ACC112 (cell line): Measurements from ENCODE around the gene ALK.

Source experiments
- H2AFZ ChIP-seq: fragments of 200-600 bp; sonication (generic); one replicate; pipeline ENCODE4 v1.6.0; 2017; ENCODE audit warnings: antibody characterized with exemption, low read length; ENCODE audit not compliant: unreplicated experiment
- H3K27ac ChIP-seq: fragments of 200-600 bp; sonication (generic); 2 replicates; pipeline ENCODE4 v1.5.1; 2014; ENCODE audit warnings: low read depth, mild to moderate bottlenecking, antibody characterized with exemption, low read length, moderate library complexity
- H3K27me3 ChIP-seq: fragments of 200-600 bp; sonication (generic); 2 replicates; pipeline ENCODE4 v1.6.1; 2014; ENCODE audit warnings: mild to moderate bottlenecking, antibody characterized with exemption, low read length, moderate library complexity, mixed read lengths; ENCODE audit not compliant: insufficient read depth
- H3K36me3 ChIP-seq: fragments of 200-600 bp; sonication (generic); 2 replicates; pipeline ENCODE4 v1.6.1; 2016; ENCODE audit warnings: mild to moderate bottlenecking, antibody characterized with exemption, low read length, moderate library complexity, mixed read lengths; ENCODE audit not compliant: insufficient read depth
- H3K4me1 ChIP-seq: fragments of 200-600 bp; sonication (generic); one replicate; pipeline ENCODE4 v1.6.1; 2016; ENCODE audit warnings: low read length, mixed read lengths; ENCODE audit not compliant: insufficient read depth, unreplicated experiment, control insufficient read depth
- H3K4me3 ChIP-seq: fragments of 200-600 bp; sonication (generic); 2 replicates; pipeline ENCODE4 v1.5.1; 2014; ENCODE audit warnings: mild to moderate bottlenecking, low read depth, low read length
- H3K79me2 ChIP-seq: fragments of 200-600 bp; sonication (generic); one replicate; pipeline ENCODE4 v1.6.0; 2016; ENCODE audit warnings: low read length; ENCODE audit not compliant: control insufficient read depth, unreplicated experiment, insufficient read depth

The ALK gene

GRCh38 chr2:29239209-29239960 is 682.0 kb downstream of the ALK start:
- Histone ChIP-seq H3K4me3 (no peak overlapping the region), H3K36me3 (no peaks in the 10 kb centered on the region), H3K79me2 (no peaks in the 10 kb centered on the region), H3K4me1 (no peaks in the 10 kb centered on the region), H3K27me3 (peaks cover 75% of the 10 kb centered on the region), H3K27ac (no peak overlapping the region), H2AFZ (no peak overlapping the region)

GRCh38 chr2:29238497-29238896 is 682.9 kb downstream of the ALK start:
- H2AFZ ChIP-seq = no peak overlapping the region
- H3K36me3 ChIP-seq = no peaks in the 10 kb centered on the region
- H3K27me3 ChIP-seq = peaks cover 84% of the 10 kb centered on the region
- H3K79me2 ChIP-seq = no peaks in the 10 kb centered on the region
- H3K4me3 ChIP-seq = no peak overlapping the region
- H3K27ac ChIP-seq = no peak overlapping the region
- no peaks in the 10 kb centered on the region for H3K4me1 ChIP-seq

- no peak overlapping the region for H2AFZ ChIP-seq
- H3K4me1 ChIP-seq = no peaks in the 10 kb centered on the region
- H3K27me3 ChIP-seq = peaks cover 67% of the 10 kb centered on the region
- no peaks in the 10 kb centered on the region for H3K79me2 ChIP-seq
- H3K4me3 ChIP-seq = no peak overlapping the region
- H3K36me3 ChIP-seq = no peaks in the 10 kb centered on the region
- no peak overlapping the region for H3K27ac ChIP-seq
Measured at GRCh38 chr2:29236074-29236473, 685.3 kb downstream of the ALK start.

- H3K27me3 ChIP-seq = peaks cover 65% of the 10 kb centered on the region
- no peak overlapping the region for H2AFZ ChIP-seq
- no peaks in the 10 kb centered on the region for H3K36me3 ChIP-seq
Measured at GRCh38 chr2:29235411-29235810, 686.0 kb downstream of the ALK start.

GRCh38 chr2:29233428-29233827 is 688.0 kb downstream of the ALK start:
- peaks cover under 1% of the 10 kb centered on the region for H3K4me1 ChIP-seq
- no peaks in the 10 kb centered on the region for H3K36me3 ChIP-seq
- H3K4me3 ChIP-seq = no peak overlapping the region
- H3K79me2 ChIP-seq = no peaks in the 10 kb centered on the region
- no peak overlapping the region for H3K27ac ChIP-seq
- H2AFZ ChIP-seq = no peak overlapping the region
- H3K27me3 ChIP-seq = peaks cover 67% of the 10 kb centered on the region

More at GRCh38 chr2:29235411-29235810, 686.0 kb downstream of the ALK start:
- Histone ChIP-seq H3K4me1 (no peaks in the 10 kb centered on the region), H3K27ac (no peak overlapping the region), H3K4me3 (no peak overlapping the region), H3K79me2 (no peaks in the 10 kb centered on the region)

- peaks cover 3% of the 10 kb centered on the region for H3K4me1 ChIP-seq
- peaks cover 72% of the 10 kb centered on the region for H3K27me3 ChIP-seq
- H2AFZ ChIP-seq = no peak overlapping the region
- no peaks in the 10 kb centered on the region for H3K36me3 ChIP-seq
- H3K27ac ChIP-seq = no peak overlapping the region
- H3K79me2 ChIP-seq = no peaks in the 10 kb centered on the region
- no peak overlapping the region for H3K4me3 ChIP-seq
Measured at GRCh38 chr2:29232041-29232440, 689.3 kb downstream of the ALK start.

GRCh38 chr2:29229640-29230039 is 691.7 kb downstream of the ALK start:
- Histone ChIP-seq H3K4me3 (no peak overlapping the region), H3K27ac (no peak overlapping the region), H3K27me3 (peaks cover 57% of the 10 kb centered on the region), H3K36me3 (no peaks in the 10 kb centered on the region), H3K4me1 (peaks cover 8% of the 10 kb centered on the region), H2AFZ (no peak overlapping the region), H3K79me2 (no peaks in the 10 kb centered on the region)

- H3K27me3 ChIP-seq = peaks cover 51% of the 10 kb centered on the region
- H3K4me1 ChIP-seq = peaks cover 14% of the 10 kb centered on the region
- no peaks in the 10 kb centered on the region for H3K36me3 ChIP-seq
- H3K79me2 ChIP-seq = no peaks in the 10 kb centered on the region
- H3K27ac ChIP-seq = no peak overlapping the region
- no peak overlapping the region for H2AFZ ChIP-seq
- no peak overlapping the region for H3K4me3 ChIP-seq
Measured at GRCh38 chr2:29228947-29229346, 692.4 kb downstream of the ALK start.

GRCh38 chr2:29227935-29228675 is 693.3 kb downstream of the ALK start:
- Histone ChIP-seq H3K79me2 (no peaks in the 10 kb centered on the region), H3K4me1 (peaks cover 22% of the 10 kb centered on the region), H3K27ac (no peak overlapping the region), H3K4me3 (no peak overlapping the region), H3K36me3 (no peaks in the 10 kb centered on the region), H3K27me3 (peaks cover 44% of the 10 kb centered on the region), H2AFZ (no peak overlapping the region)

GRCh38 chr2:29226808-29227207 is 694.6 kb downstream of the ALK start:
- Histone ChIP-seq H3K4me3 (no peak overlapping the region), H3K27ac (no peak overlapping the region), H3K4me1 (peaks cover 23% of the 10 kb centered on the region), H2AFZ (no peak overlapping the region), H3K36me3 (no peaks in the 10 kb centered on the region), H3K27me3 (peaks cover 44% of the 10 kb centered on the region), H3K79me2 (no peaks in the 10 kb centered on the region)

GRCh38 chr2:29226375-29226774 is 695.0 kb downstream of the ALK start:
- no peak overlapping the region for H3K27ac ChIP-seq
- H3K79me2 ChIP-seq = no peaks in the 10 kb centered on the region
- H3K4me1 ChIP-seq = peaks cover 23% of the 10 kb centered on the region
- no peaks in the 10 kb centered on the region for H3K36me3 ChIP-seq
- no peak overlapping the region for H2AFZ ChIP-seq
- H3K4me3 ChIP-seq = no peak overlapping the region
- H3K27me3 ChIP-seq = peaks cover 49% of the 10 kb centered on the region
